Measurements from ENCODE around the gene GALNT3.
A peak's percentile ranks its signal among the peaks of the same experiment; 100 is the strongest.

Gene GALNT3

GRCh38 chr2:165762723-165763122 lies 31.3 kb downstream of the GALNT3 start:
- no peak for TF ChIP-seq TCF12 (IDR thresholded peaks at IDR 0.05; ENCODE audit: low read depth)
- no peak for TF ChIP-seq NFIC (IDR thresholded peaks at IDR 0.05)
- TF ChIP-seq USF1 (IDR thresholded peaks at IDR 0.05): no peak
- no peak for TF ChIP-seq CEBPB (IDR thresholded peaks at IDR 0.05)
- no peak for TF ChIP-seq RAD21 (IDR thresholded peaks at IDR 0.05; ENCODE audit: low read depth)
- TF ChIP-seq YY1 (IDR thresholded peaks at IDR 0.05; ENCODE audit: low read depth): no peak
- TF ChIP-seq TAF1 (IDR thresholded peaks at IDR 0.05; ENCODE audit: low read depth): no peak
- no peak for TF ChIP-seq REST (IDR thresholded peaks at IDR 0.05; ENCODE audit: low read depth)

DNA sequence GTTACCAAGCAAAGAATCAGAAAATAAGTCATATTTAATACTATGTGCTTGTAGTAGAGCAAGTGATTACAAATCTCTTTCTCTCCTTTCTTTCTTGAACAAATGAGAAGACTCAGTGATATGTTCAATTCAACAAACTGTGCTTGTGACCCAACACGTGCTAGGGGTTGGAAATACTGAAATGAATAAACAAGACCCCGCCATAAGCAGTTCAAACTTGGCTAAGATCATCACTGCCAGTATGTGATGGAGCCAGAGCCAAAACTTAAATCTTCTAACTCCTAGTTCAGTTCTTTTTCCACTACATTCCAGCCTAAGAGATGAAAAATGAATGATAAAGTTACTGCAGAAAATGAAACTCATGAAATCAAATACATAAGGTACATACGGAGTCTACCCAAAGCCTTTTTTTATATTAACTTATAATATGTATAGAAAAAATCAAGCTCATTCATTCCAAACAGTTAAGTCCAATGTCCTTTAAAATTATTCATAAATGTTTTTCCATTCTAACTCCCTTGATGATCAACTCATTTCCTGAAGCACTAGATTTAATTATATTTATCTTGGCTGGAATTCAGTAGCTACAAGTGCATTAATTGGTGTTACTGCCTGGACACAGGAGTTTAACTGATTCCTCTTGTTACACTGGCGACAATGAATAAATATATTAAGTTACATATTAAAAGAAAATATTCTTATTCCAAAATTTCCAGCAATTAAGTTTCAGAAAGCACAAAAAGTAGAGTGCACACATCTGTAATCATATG lies 36.0 kb downstream of the GALNT3 start:
- TF ChIP-seq FOXM1 (IDR thresholded peaks at IDR 0.05; ENCODE audit: borderline replicate concordance, low read depth) (no peak), TEAD4 (IDR thresholded peaks at IDR 0.05) (no peak), USF1 (IDR thresholded peaks at IDR 0.05) (no peak), EGR1 (IDR thresholded peaks at IDR 0.05) (no peak), MAX (IDR thresholded peaks at IDR 0.05) (no peak)

GRCh38 chr2:165746501-165746900 lies 47.5 kb downstream of the GALNT3 start:
- TF ChIP-seq CEBPB (IDR thresholded peaks at IDR 0.05): no peak

GRCh38 chr2:165745916-165746315 lies 48.1 kb downstream of the GALNT3 start:
- TF ChIP-seq YY1 (IDR thresholded peaks at IDR 0.05; ENCODE audit: low read depth) (peak; percentile 54; the same call in 1 of the 2 replicates), EP300 (IDR thresholded peaks at IDR 0.05; ENCODE audit: borderline replicate concordance) (peak; percentile 92), MAX (IDR thresholded peaks at IDR 0.05) (peak; percentile 65), FOXM1 (IDR thresholded peaks at IDR 0.05; ENCODE audit: borderline replicate concordance, low read depth) (peak; percentile 79), RAD21 (IDR thresholded peaks at IDR 0.05; ENCODE audit: low read depth) (peak; percentile 16; the same call in 1 of the 2 replicates), USF1 (IDR thresholded peaks at IDR 0.05) (no peak; the same call in 1 of the 2 replicates), ZBTB7A (IDR thresholded peaks at IDR 0.05; ENCODE audit: low read depth) (no peak), CREB1 (IDR thresholded peaks at IDR 0.05; ENCODE audit: low read depth) (no peak), NFIC (IDR thresholded peaks at IDR 0.05) (peak; percentile 100), TCF12 (IDR thresholded peaks at IDR 0.05; ENCODE audit: low read depth) (peak; percentile 95), CEBPB (IDR thresholded peaks at IDR 0.05) (peak; percentile 98), TEAD4 (IDR thresholded peaks at IDR 0.05) (peak; percentile 94)

GRCh38 chr2:165743442-165743841 lies 50.6 kb downstream of the GALNT3 start:
- no peak for TF ChIP-seq CREB1 (IDR thresholded peaks at IDR 0.05; ENCODE audit: low read depth)
- TF ChIP-seq EGR1 (IDR thresholded peaks at IDR 0.05): no peak
- no peak for TF ChIP-seq EP300 (IDR thresholded peaks at IDR 0.05; ENCODE audit: borderline replicate concordance)
- no peak for TF ChIP-seq MAX (IDR thresholded peaks at IDR 0.05)
- TF ChIP-seq TEAD4 (IDR thresholded peaks at IDR 0.05): no peak
- no peak for TF ChIP-seq RAD21 (IDR thresholded peaks at IDR 0.05; ENCODE audit: low read depth)
- no peak for TF ChIP-seq USF1 (IDR thresholded peaks at IDR 0.05)
- TF ChIP-seq ZBTB7A (IDR thresholded peaks at IDR 0.05; ENCODE audit: low read depth): no peak
- no peak for TF ChIP-seq TCF12 (IDR thresholded peaks at IDR 0.05; ENCODE audit: low read depth)
- TF ChIP-seq NFIC (IDR thresholded peaks at IDR 0.05): no peak
- no peak for TF ChIP-seq YY1 (IDR thresholded peaks at IDR 0.05; ENCODE audit: low read depth)
- no peak for TF ChIP-seq TAF1 (IDR thresholded peaks at IDR 0.05; ENCODE audit: low read depth)
- TF ChIP-seq FOXM1 (IDR thresholded peaks at IDR 0.05; ENCODE audit: borderline replicate concordance, low read depth): no peak
- TF ChIP-seq REST (IDR thresholded peaks at IDR 0.05; ENCODE audit: low read depth): no peak
- TF ChIP-seq CEBPB (IDR thresholded peaks at IDR 0.05): no peak

Data from Ishikawa (cell line).